ENCODE measurements around the gene MT1G.

DNA sequence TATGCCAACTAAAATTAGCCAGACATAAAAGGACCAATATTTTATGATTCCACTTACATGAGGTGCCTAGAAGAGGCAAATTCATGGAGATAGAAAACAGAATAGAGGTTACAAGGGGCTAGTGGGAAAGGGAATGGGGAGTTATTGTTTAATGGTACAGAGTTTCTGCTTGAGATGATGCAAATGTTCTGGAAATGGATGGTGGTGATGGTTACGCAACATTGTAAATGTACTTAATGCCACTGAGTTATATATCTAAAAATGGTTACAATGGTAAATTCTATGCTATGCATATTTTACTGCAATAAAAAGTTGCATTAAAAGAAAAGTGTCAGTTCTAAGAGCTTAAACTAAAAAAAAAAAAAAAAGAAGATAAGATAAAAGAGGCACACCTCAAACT, 32.3 kb upstream of the MT1G start:
- no peak for TF ChIP-seq FOXM1 (IDR thresholded peaks at IDR 0.05; ENCODE audit: borderline replicate concordance)
- no peak for TF ChIP-seq L3MBTL2 (conservative IDR thresholded peaks at IDR 0.05)
- no peak for TF ChIP-seq NFRKB (IDR thresholded peaks at IDR 0.05)
- no peak for TF ChIP-seq BHLHE40 (IDR thresholded peaks at IDR 0.05; ENCODE audit: borderline replicate concordance)
- TF ChIP-seq FOXA1 (IDR thresholded peaks at IDR 0.05), result no peak
- no peak for TF ChIP-seq ZNF384 (IDR thresholded peaks at IDR 0.05)
- no peak for TF ChIP-seq FOXK2 (IDR thresholded peaks at IDR 0.05)

Measured in HEK293T (cell line).